ENCODE data around the gene SEMA4A.
A peak's percentile ranks its signal among the peaks of the same experiment; 100 is the strongest.
"Not testable (repeated sequence)": the region's sequence is repeated elsewhere in the genome, so short reads cannot be mapped to it uniquely, and the experiment has no call there.

SEMA4A gene

DNA sequence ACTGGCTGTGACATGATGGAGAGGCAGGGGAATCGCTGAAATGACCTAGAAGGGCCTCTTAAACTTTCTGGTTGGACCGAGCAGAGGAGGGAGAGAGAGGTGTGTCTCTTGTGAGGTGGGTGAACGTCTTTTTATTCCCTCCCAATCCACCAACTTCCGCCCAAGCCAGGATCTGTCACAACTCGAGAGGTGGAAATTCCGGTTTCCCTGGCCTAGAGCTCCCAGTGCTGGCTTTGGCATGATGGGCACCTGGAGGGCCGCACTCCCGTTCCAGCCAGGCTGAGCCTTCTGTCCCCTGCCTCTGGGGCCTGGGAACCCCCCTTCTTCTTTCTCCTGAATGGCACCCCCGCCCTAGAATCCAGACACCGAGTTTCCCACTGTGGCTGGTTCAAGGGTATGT lies at the start of gene SEMA4A:
Gene SEMA4A, plus strand, starts transcription at position 224 of the 400 bp plus-strand sequence. CDS start 994 bp downstream, outside the sequence.
- DNase-seq, result no peak

DNA sequence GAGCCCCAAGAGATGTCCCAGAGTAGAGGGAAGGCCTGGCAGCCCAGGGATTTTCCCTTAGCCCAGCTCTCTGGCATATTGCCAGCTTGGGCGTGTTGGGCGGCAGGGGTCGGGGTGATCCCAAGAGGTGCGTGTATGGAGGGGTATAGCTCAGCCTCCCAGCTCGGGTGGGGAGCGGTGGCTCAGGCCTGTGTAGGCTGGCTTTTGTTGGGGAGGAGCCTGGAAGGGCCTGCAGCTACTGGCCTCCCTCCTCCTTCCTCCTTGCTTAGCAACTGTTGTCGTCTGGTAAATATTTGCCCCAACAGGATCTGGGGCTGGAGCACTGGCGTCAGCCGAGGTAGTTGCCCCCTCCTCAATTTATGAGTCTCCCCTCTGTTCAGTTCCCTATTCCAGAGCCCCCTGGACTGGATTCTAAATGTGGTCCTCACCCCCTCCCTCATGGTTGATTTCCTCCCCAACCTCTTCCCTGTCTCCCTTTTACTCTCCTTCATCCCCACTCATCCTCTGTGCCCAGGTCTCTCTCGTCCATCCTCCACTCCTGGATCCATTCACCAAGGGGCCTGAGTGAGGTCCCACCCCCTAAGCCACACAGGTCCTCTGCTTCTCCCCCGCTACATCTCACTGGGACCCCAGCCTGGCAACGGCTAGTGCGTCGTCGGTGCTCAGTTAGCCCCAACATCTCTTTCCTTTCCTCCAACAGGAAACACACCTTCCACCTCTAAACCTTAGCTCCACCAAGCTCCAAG lies 49.1 kb upstream of the SEMA4A start:
- peak; percentile 37 for DNase-seq

- no peak for DNase-seq
These were observed 48.2 kb upstream of the SEMA4A start for GRCh38 chr1:156104861-156105832.

GRCh38 chr1:156106624-156107488 lies 46.5 kb upstream of the SEMA4A start:
- no peak for DNase-seq

GRCh38 chr1:156108057-156108456 lies 45.3 kb upstream of the SEMA4A start:
- DNase-seq, result no peak

DNA sequence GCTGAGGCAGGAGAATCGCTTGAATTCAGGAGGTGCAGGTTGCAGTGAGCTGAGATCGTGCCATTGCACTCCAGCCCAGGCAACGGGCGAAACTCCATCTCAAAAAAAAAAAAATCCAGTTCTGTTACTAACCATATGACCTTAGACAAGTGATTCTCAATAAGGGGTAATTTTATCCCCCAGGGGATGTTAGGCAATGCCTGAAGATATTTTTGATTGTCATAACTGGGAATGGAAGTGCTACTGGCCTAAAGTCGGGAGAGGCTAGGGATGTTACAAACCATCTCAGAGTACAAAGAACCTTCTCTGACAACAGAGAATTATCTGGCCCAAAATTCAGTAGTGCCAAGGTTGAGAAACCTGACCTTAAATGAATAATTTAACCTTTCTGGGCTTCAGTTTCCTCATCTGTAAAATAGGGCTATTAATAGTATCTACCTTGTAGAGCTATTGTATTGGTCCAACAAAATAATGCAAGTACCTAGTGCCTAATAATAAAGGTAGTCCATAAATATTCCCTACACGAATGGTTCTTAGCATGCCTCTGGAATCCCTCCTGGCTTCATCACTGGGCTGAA lies 44.6 kb upstream of the SEMA4A start:
- DNase-seq, result no peak

- DNase-seq, result no peak
These were observed 43.1 kb upstream of the SEMA4A start for GRCh38 chr1:156110252-156110651.

DNA sequence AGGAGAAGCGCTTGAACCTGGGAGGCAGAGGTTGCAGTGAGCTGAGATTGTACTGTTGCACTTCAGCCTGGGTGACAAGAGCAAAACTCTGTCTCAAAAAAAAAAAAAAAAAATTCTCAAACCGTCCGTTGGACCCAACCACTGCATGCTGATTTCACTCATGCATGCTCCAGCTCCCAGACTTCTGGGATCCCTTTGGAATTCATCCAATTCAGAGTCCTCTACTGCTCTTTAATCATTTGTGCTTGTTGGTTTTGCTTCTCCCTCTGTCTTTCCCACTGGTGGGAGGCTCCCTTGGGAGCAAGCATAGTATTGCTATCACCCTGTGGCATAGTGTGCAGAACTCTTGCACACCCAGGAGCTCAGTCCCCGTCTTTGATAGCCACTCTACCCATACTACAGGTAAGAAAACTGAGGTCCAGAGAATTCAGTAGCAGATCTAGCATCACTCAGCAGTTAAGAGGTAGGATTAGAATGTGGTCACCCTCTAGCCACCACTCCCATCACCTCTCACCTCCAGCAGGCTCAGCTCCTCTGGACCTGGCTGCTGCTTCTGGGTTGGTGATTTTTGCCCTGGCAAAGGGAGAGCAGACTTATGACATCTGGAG lies 41.9 kb upstream of the SEMA4A start:
- no peak for DNase-seq

DNA sequence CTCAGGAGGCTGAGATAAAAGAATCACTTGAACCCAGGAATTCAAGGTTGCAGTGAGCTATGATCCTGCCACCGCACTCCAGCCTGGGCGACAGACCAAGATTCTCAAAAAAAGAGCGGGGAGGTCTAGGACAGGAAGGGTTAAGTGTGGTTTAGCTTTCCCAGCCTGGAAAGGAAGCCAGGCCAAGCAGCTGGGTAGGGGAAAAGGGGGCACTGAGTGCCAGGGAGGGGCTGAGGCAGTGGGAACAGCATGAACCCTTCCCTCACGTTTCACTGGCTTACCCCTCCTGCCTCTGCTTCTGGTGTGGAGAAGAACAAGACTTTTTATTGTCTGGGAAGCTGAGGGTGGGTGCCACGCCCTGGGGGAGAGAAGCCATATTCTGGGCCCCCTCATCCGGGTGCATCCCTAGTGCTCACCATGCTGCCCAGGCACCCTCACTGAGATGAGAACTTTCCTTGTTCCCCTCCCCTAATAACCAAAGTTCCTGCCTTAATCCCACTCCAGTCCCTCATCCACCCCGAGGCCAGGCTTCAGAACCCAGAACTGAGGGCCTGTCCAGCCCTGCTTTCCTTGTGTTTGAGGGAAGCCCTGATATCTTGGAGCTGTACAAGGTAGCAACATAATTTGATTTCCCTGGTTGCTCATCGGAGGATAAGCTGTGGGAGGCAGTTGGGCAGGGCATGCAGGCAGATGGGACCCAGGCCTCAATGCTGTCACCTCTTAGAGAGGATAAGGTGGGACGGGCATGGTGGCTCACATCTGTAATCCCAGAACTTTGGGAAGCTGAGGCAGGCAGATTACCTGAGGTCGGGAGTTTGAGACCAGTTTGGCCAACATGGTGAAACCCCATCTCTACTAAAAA lies 40.9 kb upstream of the SEMA4A start:
- no peak for DNase-seq

DNA sequence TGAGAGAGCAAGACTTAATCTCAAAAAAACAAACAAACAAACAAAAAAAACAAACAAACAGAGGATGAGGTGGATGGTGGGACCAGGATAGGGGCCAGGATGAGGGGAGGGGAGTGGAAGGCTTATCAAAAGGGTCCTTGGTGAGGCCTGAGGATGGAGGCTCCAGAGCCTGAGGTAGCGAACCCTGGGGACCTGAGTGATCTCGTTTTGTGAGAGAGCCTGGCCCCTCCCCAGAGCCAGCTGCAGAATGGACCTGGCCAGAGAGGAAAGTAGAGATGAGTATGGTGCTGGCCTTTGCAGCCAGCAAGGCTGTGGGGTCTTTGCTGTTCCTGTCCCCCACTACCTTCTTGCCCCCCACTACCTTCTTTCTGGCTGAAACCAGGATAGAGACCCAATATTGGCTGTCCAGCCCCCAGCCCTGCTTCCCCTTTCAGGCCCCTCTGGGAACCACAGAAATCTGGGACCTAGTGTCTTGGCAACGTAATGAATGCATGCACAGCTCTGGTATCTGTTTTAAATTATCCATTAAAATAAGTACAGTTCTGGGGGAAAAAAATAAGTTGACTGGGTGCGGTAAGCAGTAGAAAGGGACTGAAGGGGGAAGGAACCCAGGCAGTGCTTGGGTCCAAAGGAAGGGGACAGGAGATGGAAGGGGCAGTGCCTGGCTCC lies 40.0 kb upstream of the SEMA4A start:
- DNase-seq, result no peak

DNA sequence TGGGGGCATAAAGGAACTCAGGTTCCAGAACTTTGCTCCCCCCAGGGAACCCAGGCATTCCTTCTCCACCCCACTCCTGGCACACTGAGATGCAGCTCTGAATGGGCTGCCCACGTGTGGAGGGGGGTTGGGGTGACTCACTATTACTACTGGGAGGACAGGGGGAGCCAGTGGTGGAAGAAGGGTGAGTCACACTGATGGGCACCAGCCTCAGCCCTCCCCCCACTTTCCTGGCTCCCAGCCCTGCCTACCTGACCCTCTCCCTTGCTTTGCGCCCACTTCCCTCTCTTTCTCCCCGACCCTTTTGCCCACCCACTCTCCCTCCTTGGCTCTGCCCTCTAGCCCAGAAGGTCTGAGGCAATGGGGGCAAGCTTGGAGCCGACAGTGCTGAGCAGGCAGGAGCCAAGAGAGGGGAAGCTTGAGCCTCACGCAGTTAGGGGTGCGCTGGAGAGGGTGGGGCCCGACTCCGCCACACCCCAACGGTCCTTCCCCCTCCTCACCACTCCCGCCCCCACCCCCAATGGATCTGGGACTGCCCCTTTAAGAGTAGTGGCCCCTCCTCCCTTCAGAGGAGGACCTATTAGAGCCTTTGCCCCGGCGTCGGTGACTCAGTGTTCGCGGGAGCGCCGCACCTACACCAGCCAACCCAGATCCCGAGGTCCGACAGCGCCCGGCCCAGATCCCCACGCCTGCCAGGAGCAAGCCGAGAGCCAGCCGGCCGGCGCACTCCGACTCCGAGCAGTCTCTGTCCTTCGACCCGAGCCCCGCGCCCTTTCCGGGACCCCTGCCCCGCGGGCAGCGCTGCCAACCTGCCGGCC lies 39.1 kb upstream of the SEMA4A start, which contains the start of gene LMNA:
Gene LMNA, plus strand, starts transcription at position 611 of the 818 bp plus-strand sequence. CDS start 208 bp downstream, outside the sequence.
- DNase-seq, result peak; percentile 79

GRCh38 chr1:156114919-156115513 lies 38.4 kb upstream of the SEMA4A start:
- DNase-seq, result no peak

GRCh38 chr1:156115514-156116374 lies 37.6 kb upstream of the SEMA4A start:
- no peak for DNase-seq

- not testable (repeated sequence) for DNase-seq
These were observed 36.7 kb upstream of the SEMA4A start for GRCh38 chr1:156116731-156117130.

- DNase-seq, result no peak
These were observed 35.8 kb upstream of the SEMA4A start for GRCh38 chr1:156117414-156118176.

GRCh38 chr1:156118177-156118868 lies 35.1 kb upstream of the SEMA4A start:
- DNase-seq, result no peak

Measured in stimulated activated CD4-positive, alpha-beta T cell treated with anti-CD3 and anti-CD28 coated beads, Interleukin-1b, Interleukin-23, amount 100 ng/mL, for 48 hours (primary cell).